RWPE1 (cell line): ENCODE results near the gene EDNRA.
A peak's percentile ranks its signal among the peaks of the same experiment; 100 is the strongest.

Source experiments
- CTCF ChIA-PET: fragments of 350-600 bp; sonication (Branson Sonifier 250); formaldehyde crosslinking; extraction: SDS; loops from one replicate; lab custom pipeline; 2021; lab: Yijun Ruan, JAX
- POLR2A ChIA-PET: fragments of 400-600 bp; formaldehyde crosslinking; extraction: SDS; loops from one replicate; lab custom pipeline; 2020; ENCODE audit warnings: antibody characterized with exemption; ENCODE audit not compliant: low non-redundant PET; lab: Yijun Ruan, JAX
- DNase-seq: peaks from one replicate; pipeline ENCODE4 v3.0.0; 2012; ENCODE audit warnings: low spot score
- H3K27ac ChIP-seq: fragments of 450-650 bp; 2 replicates; pipeline ENCODE4 v1.5.1; 2017
- TF ChIP-seq, protein P1 (sequence below): fragments of 450-650 bp; conservative IDR thresholded peaks from 2 replicates; pipeline ENCODE4 v1.5.1; 2017; ENCODE audit warnings: low read depth, mild to moderate bottlenecking

EDNRA gene

DNA sequence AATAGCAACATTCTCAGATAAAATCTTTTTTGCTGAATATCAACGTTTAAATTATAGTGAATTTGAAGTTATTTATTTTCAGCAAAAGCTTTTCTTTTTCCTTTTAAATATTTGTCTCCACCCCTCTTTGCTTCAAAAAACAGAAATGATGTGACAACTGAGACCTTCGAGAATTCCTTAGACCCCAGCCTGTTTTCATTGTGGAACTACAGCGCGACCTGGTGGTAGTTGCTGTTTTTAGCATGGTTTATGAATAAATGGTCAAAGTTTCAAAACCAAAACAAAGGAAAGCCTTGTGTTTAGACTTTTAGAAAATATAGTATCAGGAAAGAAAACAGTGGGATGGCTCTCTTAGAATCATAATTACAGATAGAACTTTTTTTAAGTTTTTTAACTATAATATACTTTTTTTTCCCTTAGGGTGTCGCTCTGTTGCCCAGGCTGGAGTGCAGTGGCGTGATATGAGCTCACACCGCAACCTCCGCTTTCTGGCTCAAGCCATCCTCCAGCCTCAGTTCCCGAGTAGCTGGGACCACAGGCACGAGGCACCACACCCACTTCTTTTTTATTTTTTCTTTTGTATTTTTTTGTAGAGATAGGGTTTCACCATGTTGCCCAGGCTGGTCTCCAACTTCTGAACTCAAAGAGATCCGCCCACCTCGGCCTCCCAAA lies 109.5 kb downstream of the EDNRA start:
- H3K27ac ChIP-seq: no peak overlapping the region
- TF ChIP-seq, protein P1, sequence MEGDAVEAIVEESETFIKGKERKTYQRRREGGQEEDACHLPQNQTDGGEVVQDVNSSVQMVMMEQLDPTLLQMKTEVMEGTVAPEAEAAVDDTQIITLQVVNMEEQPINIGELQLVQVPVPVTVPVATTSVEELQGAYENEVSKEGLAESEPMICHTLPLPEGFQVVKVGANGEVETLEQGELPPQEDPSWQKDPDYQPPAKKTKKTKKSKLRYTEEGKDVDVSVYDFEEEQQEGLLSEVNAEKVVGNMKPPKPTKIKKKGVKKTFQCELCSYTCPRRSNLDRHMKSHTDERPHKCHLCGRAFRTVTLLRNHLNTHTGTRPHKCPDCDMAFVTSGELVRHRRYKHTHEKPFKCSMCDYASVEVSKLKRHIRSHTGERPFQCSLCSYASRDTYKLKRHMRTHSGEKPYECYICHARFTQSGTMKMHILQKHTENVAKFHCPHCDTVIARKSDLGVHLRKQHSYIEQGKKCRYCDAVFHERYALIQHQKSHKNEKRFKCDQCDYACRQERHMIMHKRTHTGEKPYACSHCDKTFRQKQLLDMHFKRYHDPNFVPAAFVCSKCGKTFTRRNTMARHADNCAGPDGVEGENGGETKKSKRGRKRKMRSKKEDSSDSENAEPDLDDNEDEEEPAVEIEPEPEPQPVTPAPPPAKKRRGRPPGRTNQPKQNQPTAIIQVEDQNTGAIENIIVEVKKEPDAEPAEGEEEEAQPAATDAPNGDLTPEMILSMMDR: peak; percentile 82
- ChIA-PET POLR2A (no interaction called here), CTCF (interaction anchor here (0.5 to 2.6 kb wide), 18 partner anchors 14 to 1243 kb away, joined by 3 to 26 read pairs (median 3); no protein-coding TSS in a partner anchor)
- DNase-seq: peak; percentile 52

DNA sequence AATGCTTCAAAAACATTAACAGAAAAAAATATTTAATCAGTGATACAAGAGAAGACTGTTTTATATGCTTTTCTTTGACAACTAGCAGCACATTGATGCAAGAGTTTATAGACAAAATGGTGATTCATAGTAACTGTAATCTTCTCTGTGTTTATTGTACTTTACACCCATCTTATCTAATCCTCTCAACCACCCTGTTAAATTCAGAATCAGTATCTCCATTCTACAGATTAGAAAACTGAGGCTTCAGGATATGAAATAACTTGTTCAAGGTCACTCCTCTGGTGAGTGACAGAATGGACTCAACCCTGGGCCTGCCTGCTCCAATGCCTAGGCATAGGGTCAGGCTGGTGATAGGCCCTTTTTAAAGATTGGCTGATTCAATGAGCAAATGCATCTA lies 110.2 kb downstream of the EDNRA start:
- ChIA-PET CTCF (interaction anchor here (0.6 to 2.6 kb wide), 6 partner anchors 72 to 572 kb away, joined by 3 to 26 read pairs (median 6); no protein-coding TSS in a partner anchor), POLR2A (no interaction called here)
- TF ChIP-seq, protein P1: no peak
- H3K27ac ChIP-seq: no peak overlapping the region
- DNase-seq: no peak

DNA sequence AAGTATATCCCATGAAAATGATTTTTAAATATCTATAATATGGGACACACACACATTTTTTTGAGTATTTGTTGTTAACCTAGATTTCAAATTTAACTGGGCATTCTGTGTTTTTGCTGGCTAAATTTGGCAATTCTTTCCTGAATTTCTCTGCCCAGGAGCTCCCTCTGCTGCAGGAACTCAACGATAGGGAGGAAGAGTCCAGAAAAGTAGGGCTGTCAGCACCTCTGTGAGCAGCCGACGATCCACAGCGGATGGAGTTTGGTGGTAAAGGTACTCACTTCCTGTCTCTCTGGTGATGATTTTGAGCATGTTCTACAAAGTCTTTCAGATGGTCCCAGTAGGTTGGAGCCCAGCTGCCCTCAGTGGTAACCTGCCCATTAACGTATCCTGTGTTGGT lies 113.2 kb downstream of the EDNRA start:
- POLR2A ChIA-PET: no interaction called here
- H3K27ac ChIP-seq: no peak overlapping the region
- CTCF ChIA-PET: interaction anchor here (0.5 to 1.0 kb wide), 3 partner anchors 73 to 1776 kb away, joined by 3 to 6 read pairs (median 3); no protein-coding TSS in a partner anchor
- TF ChIP-seq, protein P1: no peak
- no peak for DNase-seq
